Measurements from ENCODE around the gene AKIP1.
"Not testable (repeated sequence)": the region's sequence is repeated elsewhere in the genome, so short reads cannot be mapped to it uniquely, and the experiment has no call there.

Gene AKIP1

DNA sequence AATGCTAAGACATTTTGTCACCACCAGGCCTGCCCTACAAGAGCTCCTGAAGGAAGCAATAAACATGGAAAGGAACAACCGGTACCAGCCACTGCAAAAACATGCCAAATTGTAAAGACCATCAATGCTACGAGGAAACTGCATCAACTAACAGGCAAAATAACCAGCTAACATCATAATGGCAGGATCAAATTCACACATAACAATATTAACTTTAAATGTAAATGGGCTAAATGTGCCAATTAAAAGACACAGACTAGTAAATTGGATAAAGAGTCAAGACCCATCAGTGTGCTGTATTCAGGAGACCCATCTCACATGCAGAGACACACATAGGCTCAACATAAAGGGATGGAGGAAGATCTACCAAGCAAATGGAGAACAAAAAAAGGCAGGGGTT, 19.8 kb upstream of the AKIP1 start:
- H2AFZ ChIP-seq (ENCODE audit: low read length); H3K27me3 ChIP-seq (ENCODE audit: control insufficient read depth in 3 of 3, insufficient read depth in 3 of 3, low read depth in 1 of 3, low read length in 3 of 3); H3K27ac ChIP-seq (replicated peaks; ENCODE audit: low read length); H2BK12ac ChIP-seq (ENCODE audit: low read length); H3K23ac ChIP-seq (ENCODE audit: low read depth, low read length, poor library complexity); H2BK120ac ChIP-seq (ENCODE audit: low read depth, low read length); H3K36me3 ChIP-seq (replicated peaks in 1 of 2; ENCODE audit: control insufficient read depth in 2 of 2, insufficient read depth in 2 of 2, low read length in 2 of 2); H2BK15ac ChIP-seq (ENCODE audit: low read length); DNase-seq (ENCODE audit: low spot score); H2BK5ac ChIP-seq (ENCODE audit: low read length); H3K4me1 ChIP-seq (ENCODE audit: control insufficient read depth in 2 of 2, insufficient read depth in 1 of 2, low read depth in 1 of 2, low read length in 2 of 2); H3K9ac ChIP-seq (ENCODE audit: low read depth, low read length, poor library complexity); H4K91ac ChIP-seq (ENCODE audit: low read depth, low read length, poor library complexity); H3K14ac ChIP-seq (ENCODE audit: low read length); H3K4me3 ChIP-seq (ENCODE audit: low read length in 2 of 2); H3K4me2 ChIP-seq (ENCODE audit: insufficient read depth, low read length, poor library complexity, severe bottlenecking); H3K18ac ChIP-seq (ENCODE audit: low read length); H2AK5ac ChIP-seq (ENCODE audit: low read depth, low read length); H3K4ac ChIP-seq (ENCODE audit: low read length); H3K79me1 ChIP-seq (ENCODE audit: low read depth, low read length); H3K9me3 ChIP-seq (replicated peaks in 1 of 2; ENCODE audit: control insufficient read depth in 2 of 2, insufficient read depth in 1 of 2, low read depth in 1 of 2, low read length in 2 of 2); H4K8ac ChIP-seq (ENCODE audit: low read depth, low read length): not testable (repeated sequence)
- WGBS, 2 donors (ENCODE audit: extremely low coverage in 2 of 2, insufficient read length in 2 of 2, insufficient replicate concordance in 1 of 2): no CpG with 5 or more reads among the region's 2 CpGs

DNA sequence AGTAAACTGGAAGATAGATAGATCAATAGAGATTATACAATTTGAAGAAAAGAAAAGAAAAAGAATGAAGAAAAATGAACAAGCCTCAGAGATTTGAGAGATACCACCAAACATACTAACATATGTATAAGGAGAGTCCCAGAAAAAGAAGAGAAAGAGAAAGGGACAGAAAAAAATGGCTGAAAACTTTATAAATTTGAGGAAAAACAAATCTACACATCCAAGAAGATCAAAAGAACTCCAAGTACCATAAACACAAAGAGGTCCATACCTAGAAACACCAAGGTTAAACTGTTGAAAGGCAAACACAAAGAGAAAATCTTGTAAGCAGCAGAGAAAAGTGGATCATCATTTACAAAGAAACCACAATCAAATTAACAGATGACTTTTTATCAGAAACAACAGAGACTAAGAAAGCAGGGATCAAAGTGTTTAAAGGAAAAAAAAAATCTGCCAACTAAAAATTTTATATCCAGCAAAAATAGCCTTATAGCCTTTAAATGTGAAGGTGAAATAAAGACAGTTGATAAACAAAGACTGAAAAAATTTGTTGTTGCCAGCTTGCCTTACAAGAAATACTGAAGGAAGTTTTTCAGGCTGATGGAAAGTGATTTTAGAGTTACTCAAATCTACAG, 11.8 kb upstream of the AKIP1 start:
- Histone ChIP-seq H3K14ac (ENCODE audit: low read length) (no peak overlapping the region), H4K8ac (ENCODE audit: low read depth, low read length) (no peak overlapping the region), H2BK15ac (ENCODE audit: low read length) (no peak overlapping the region), H2AK5ac (ENCODE audit: low read depth, low read length) (no peak overlapping the region), H3K27ac (replicated peaks; ENCODE audit: low read length) (no peak overlapping the region), H3K4me3 (ENCODE audit: low read length in 2 of 2) (no peak overlapping the region), H3K9ac (ENCODE audit: low read depth, low read length, poor library complexity) (no peak overlapping the region), H3K4ac (ENCODE audit: low read length) (no peak overlapping the region), H2BK12ac (ENCODE audit: low read length) (no peak overlapping the region), H3K9me3 (replicated peaks in 1 of 2; ENCODE audit: control insufficient read depth in 2 of 2, insufficient read depth in 1 of 2, low read depth in 1 of 2, low read length in 2 of 2) (peaks cover 0 to 14% of the 10 kb centered on the region in 2 donors), H4K91ac (ENCODE audit: low read depth, low read length, poor library complexity) (no peak overlapping the region), H3K4me2 (ENCODE audit: insufficient read depth, low read length, poor library complexity, severe bottlenecking) (no peak overlapping the region), H3K4me1 (ENCODE audit: control insufficient read depth in 2 of 2, insufficient read depth in 1 of 2, low read depth in 1 of 2, low read length in 2 of 2) (no peaks in the 10 kb centered on the region), H2BK5ac (ENCODE audit: low read length) (no peak overlapping the region), H3K79me1 (ENCODE audit: low read depth, low read length) (no peaks in the 10 kb centered on the region), H2BK120ac (ENCODE audit: low read depth, low read length) (no peak overlapping the region), H3K27me3 (ENCODE audit: control insufficient read depth in 3 of 3, insufficient read depth in 3 of 3, low read depth in 1 of 3, low read length in 3 of 3) (no peaks in the 10 kb centered on the region), H3K23ac (ENCODE audit: low read depth, low read length, poor library complexity) (no peak overlapping the region), H2AFZ (ENCODE audit: low read length) (no peak overlapping the region), H3K18ac (ENCODE audit: low read length) (no peak overlapping the region), H3K36me3 (replicated peaks in 1 of 2; ENCODE audit: control insufficient read depth in 2 of 2, insufficient read depth in 2 of 2, low read length in 2 of 2) (no peaks in the 10 kb centered on the region)
- DNase-seq (ENCODE audit: low spot score): no peak

DNA sequence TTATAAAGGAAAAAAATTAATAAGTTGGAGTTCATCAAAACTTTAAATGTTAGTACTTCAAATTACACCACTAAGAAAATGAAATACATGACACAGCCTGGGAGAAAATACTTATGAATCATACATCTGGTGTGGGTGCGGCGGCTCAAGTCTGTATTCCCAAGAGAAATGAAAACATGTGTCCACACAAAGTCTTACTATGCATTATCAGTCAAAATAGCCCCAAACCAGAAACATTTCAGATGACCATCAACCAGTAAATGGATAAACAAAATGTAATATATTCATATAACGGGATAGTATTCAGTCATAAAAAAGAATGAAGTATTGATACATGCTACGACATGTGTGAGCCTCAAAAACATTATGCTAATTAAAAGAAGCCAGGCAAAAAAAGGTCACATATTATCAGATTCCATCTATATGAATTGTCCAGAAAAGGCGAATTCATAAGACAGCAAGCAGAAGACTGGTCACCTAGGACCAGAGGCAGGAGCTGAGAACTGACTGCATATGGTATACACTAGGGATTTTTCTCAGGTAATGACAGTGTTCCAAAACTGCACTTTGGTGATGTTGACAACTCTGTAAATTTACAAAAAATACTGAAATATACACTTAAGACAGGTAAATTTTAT, 5.3 kb upstream of the AKIP1 start:
- H3K36me3 ChIP-seq (replicated peaks in 1 of 2; ENCODE audit: control insufficient read depth in 2 of 2, insufficient read depth in 2 of 2, low read length in 2 of 2): no peaks in the 10 kb centered on the region
- no peak overlapping the region for H2BK15ac ChIP-seq (ENCODE audit: low read length)
- no peak overlapping the region for H2AFZ ChIP-seq (ENCODE audit: low read length)
- peaks cover 4 to 6% of the 10 kb centered on the region in 2 donors for H3K4me1 ChIP-seq (ENCODE audit: control insufficient read depth in 2 of 2, insufficient read depth in 1 of 2, low read depth in 1 of 2, low read length in 2 of 2)
- H3K23ac ChIP-seq (ENCODE audit: low read depth, low read length, poor library complexity): no peak overlapping the region
- no peak overlapping the region for H2BK12ac ChIP-seq (ENCODE audit: low read length)
- H4K8ac ChIP-seq (ENCODE audit: low read depth, low read length): no peak overlapping the region
- H3K4me3 ChIP-seq (ENCODE audit: low read length in 2 of 2): no peak overlapping the region
- no peak overlapping the region for H3K14ac ChIP-seq (ENCODE audit: low read length)
- H3K27ac ChIP-seq (replicated peaks; ENCODE audit: low read length): no peak overlapping the region
- no peak overlapping the region for H3K4me2 ChIP-seq (ENCODE audit: insufficient read depth, low read length, poor library complexity, severe bottlenecking)
- no peak overlapping the region for H3K9ac ChIP-seq (ENCODE audit: low read depth, low read length, poor library complexity)
- no peak overlapping the region for H3K4ac ChIP-seq (ENCODE audit: low read length)
- WGBS, 2 donors (ENCODE audit: extremely low coverage in 2 of 2, insufficient read length in 2 of 2, insufficient replicate concordance in 1 of 2): no CpG with 5 or more reads among the region's 5 CpGs
- H3K18ac ChIP-seq (ENCODE audit: low read length): no peak overlapping the region
- H2BK5ac ChIP-seq (ENCODE audit: low read length): no peak overlapping the region
- H2AK5ac ChIP-seq (ENCODE audit: low read depth, low read length): no peak overlapping the region
- DNase-seq (ENCODE audit: low spot score): no peak
- no peak overlapping the region for H4K91ac ChIP-seq (ENCODE audit: low read depth, low read length, poor library complexity)
- no peaks in the 10 kb centered on the region for H3K79me1 ChIP-seq (ENCODE audit: low read depth, low read length)
- H2BK120ac ChIP-seq (ENCODE audit: low read depth, low read length): no peak overlapping the region
- peaks cover 0 to 13% (median 0%) of the 10 kb centered on the region in 3 experiments for H3K27me3 ChIP-seq (ENCODE audit: control insufficient read depth in 3 of 3, insufficient read depth in 3 of 3, low read depth in 1 of 3, low read length in 3 of 3)
- peaks cover 0 to 2% of the 10 kb centered on the region in 2 donors for H3K9me3 ChIP-seq (replicated peaks in 1 of 2; ENCODE audit: control insufficient read depth in 2 of 2, insufficient read depth in 1 of 2, low read depth in 1 of 2, low read length in 2 of 2)

DNA sequence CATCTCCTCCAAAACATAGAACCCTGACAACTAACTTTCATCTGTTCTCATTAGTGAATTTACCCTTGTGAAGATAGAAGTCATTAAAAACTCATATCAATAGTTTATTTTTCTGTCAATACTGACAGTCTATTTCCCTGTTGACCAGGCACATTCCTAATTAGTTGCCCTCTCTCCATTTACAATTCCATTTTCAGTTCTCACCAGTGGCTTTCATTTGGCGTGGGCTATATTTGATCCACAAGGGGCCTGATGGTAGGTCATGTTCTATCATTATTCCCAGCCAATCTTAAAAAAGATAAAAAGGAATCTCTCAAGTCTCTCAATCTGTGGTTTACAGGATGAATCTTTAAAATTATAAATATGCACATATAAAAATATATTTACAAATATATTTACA, 3.9 kb upstream of the AKIP1 start:
- Histone ChIP-seq H3K79me1 (ENCODE audit: low read depth, low read length) (no peaks in the 10 kb centered on the region), H3K36me3 (replicated peaks in 1 of 2; ENCODE audit: control insufficient read depth in 2 of 2, insufficient read depth in 2 of 2, low read length in 2 of 2) (no peaks in the 10 kb centered on the region), H3K14ac (ENCODE audit: low read length) (no peak overlapping the region), H3K4ac (ENCODE audit: low read length) (no peak overlapping the region), H3K4me2 (ENCODE audit: insufficient read depth, low read length, poor library complexity, severe bottlenecking) (no peak overlapping the region), H2BK12ac (ENCODE audit: low read length) (no peak overlapping the region), H2AFZ (ENCODE audit: low read length) (no peak overlapping the region), H3K4me1 (ENCODE audit: control insufficient read depth in 2 of 2, insufficient read depth in 1 of 2, low read depth in 1 of 2, low read length in 2 of 2) (peaks cover 4 to 6% of the 10 kb centered on the region in 2 donors), H4K91ac (ENCODE audit: low read depth, low read length, poor library complexity) (no peak overlapping the region), H3K9me3 (replicated peaks in 1 of 2; ENCODE audit: control insufficient read depth in 2 of 2, insufficient read depth in 1 of 2, low read depth in 1 of 2, low read length in 2 of 2) (peaks cover 0 to 2% of the 10 kb centered on the region in 2 donors), H3K27me3 (ENCODE audit: control insufficient read depth in 3 of 3, insufficient read depth in 3 of 3, low read depth in 1 of 3, low read length in 3 of 3) (peaks cover 0 to 13% (median 0%) of the 10 kb centered on the region in 3 experiments), H4K8ac (ENCODE audit: low read depth, low read length) (no peak overlapping the region), H2BK5ac (ENCODE audit: low read length) (no peak overlapping the region), H3K9ac (ENCODE audit: low read depth, low read length, poor library complexity) (no peak overlapping the region), H3K18ac (ENCODE audit: low read length) (no peak overlapping the region), H2BK15ac (ENCODE audit: low read length) (no peak overlapping the region), H3K23ac (ENCODE audit: low read depth, low read length, poor library complexity) (no peak overlapping the region), H2BK120ac (ENCODE audit: low read depth, low read length) (no peak overlapping the region), H3K27ac (replicated peaks; ENCODE audit: low read length) (no peak overlapping the region), H3K4me3 (ENCODE audit: low read length in 2 of 2) (no peak overlapping the region), H2AK5ac (ENCODE audit: low read depth, low read length) (no peak overlapping the region)
- no peak for DNase-seq (ENCODE audit: low spot score)
- whole genome bisulfite sequencing, 2 donors (ENCODE audit: extremely low coverage in 2 of 2, insufficient read length in 2 of 2, insufficient replicate concordance in 1 of 2): no CpG with 5 or more reads among the region's 1 CpG

All from neuronal stem cell (in vitro differentiated cells).